Gastroesophageal sphincter (tissue), 4 donors: ENCODE measurements around the gene AKR7A2. TPM values are rescaled to one million over a fixed set of nuclear protein-coding genes. Genes with fewer than 3 reads are reported as not detected.
A peak's percentile ranks its signal among the peaks of the same experiment; 100 is the strongest.
"Not testable (repeated sequence)": the region's sequence is repeated elsewhere in the genome, so short reads cannot be mapped to it uniquely, and the experiment has no call there.

Source experiments
- ATAC-seq: fragments of 150-250 bp; one replicate; pipeline ENCODE4 v1.9.1; 2016; ENCODE audit warnings: mild to moderate bottlenecking, moderate library complexity
- H3K27ac ChIP-seq, 4 donors: fragments of 200-600 bp; sonication (generic) in 3 of 4; 1 replicate in 3 of 4; 2 replicates in 1 of 4; pipeline ENCODE4 v1.5.1; 2016 to 2019
- H3K27me3 ChIP-seq: fragments of 200-600 bp; sonication (generic); one replicate; pipeline ENCODE4 v1.5.1; 2019
- H3K36me3 ChIP-seq, 2 donors: fragments of 200-600 bp; sonication (generic); one replicate each; pipeline ENCODE4 v1.5.1; 2019; ENCODE audit warnings: control low read depth in 1 of 2
- H3K4me1 ChIP-seq, 3 donors: fragments of 200-600 bp; sonication (generic); 1 replicate in 2 of 3; 2 replicates in 1 of 3; pipeline ENCODE4 v1.5.1; 2016 to 2019; ENCODE audit warnings: control low read depth in 2 of 3
- H3K4me3 ChIP-seq, 2 donors: fragments of 200-600 bp; sonication (generic); one replicate each; pipeline ENCODE4 v1.5.1; 2019; ENCODE audit warnings: mild to moderate bottlenecking in 1 of 2, moderate library complexity in 1 of 2
- H3K9me3 ChIP-seq, 3 donors: fragments of 200-600 bp; sonication (generic); one replicate each; pipeline ENCODE4 v1.5.1; 2017 to 2019; ENCODE audit warnings: control low read depth in 2 of 3
- CTCF ChIP-seq, 4 experiments: fragments of 200-600 bp in 2 of 4; fragments of 450-650 bp in 2 of 4; sonication (generic) in 1 of 4; IDR thresholded peaks; one replicate each; pipeline ENCODE4 v1.5.1; 2017 to 2019; ENCODE audit warnings: antibody characterized with exemption in 4 of 4, mild to moderate bottlenecking in 2 of 4, moderate library complexity in 2 of 4
- EP300 ChIP-seq: sonication (generic); formaldehyde crosslinking; IDR thresholded peaks from one replicate; pipeline ENCODE4 v1.6.1; 2017; ENCODE audit warnings: antibody characterized with exemption, mild to moderate bottlenecking
- POLR2A ChIP-seq, 2 donors: fragments of 450-650 bp; IDR thresholded peaks; one replicate each; pipeline ENCODE4 v1.6.1; 2017; ENCODE audit warnings: antibody characterized with exemption in 2 of 2, mild to moderate bottlenecking in 2 of 2, moderate library complexity in 1 of 2
- POLR2AphosphoS5 ChIP-seq: sonication (generic); formaldehyde crosslinking; IDR thresholded peaks from one replicate; pipeline ENCODE4 v1.6.1; 2017; ENCODE audit warnings: antibody characterized with exemption
- WGBS, 2 donors: methylation state at CpG; one replicate each; pipeline ENCODE4 v1.1.5; 2018; ENCODE audit warnings: low coverage in 1 of 2; 5-methylcytosine and 5-hydroxymethylcytosine counted together
- total RNA-seq, 4 donors: library from RNA; depleted of rRNA; stranded (reverse); fragments of >200 nt; gene quantifications; one replicate each; pipeline ENCODE4 v1.1.0, GENCODE V29; 2016

The AKR7A2 gene
- total RNA-seq, 4 donors from 2014 or later: 58.2 to 77.2 (median 63.7) TPM

- Histone ChIP-seq H3K27me3 (no peaks in the 10 kb centered on the region), H3K9me3 (peaks cover 0 to 4% (median 0%) of the 10 kb centered on the region in 3 donors), H3K27ac (no peak overlapping the region), H3K4me3 (no peak overlapping the region), H3K4me1 (no peaks in the 10 kb centered on the region), H3K36me3 (peaks cover 0 to 56% of the 10 kb centered on the region in 2 donors)
- 50% methylated on average over 1 of the region's 2 CpGs; no CpG with 5 or more reads in 1 of the 2 donors for WGBS, 2 donors
- ATAC-seq: no peak
- no peak for TF ChIP-seq POLR2AphosphoS5
- no peak for TF ChIP-seq POLR2A (IDR thresholded peaks at IDR 0.05)
- TF ChIP-seq EP300: no peak
- no peak for TF ChIP-seq CTCF (IDR thresholded peaks at IDR 0.05)
Measured at GRCh38 chr1:19300211-19300610, 11.7 kb downstream of the AKR7A2 start.

GRCh38 chr1:19294638-19295037, 17.3 kb downstream of the AKR7A2 start:
- no peaks in the 10 kb centered on the region for H3K4me1 ChIP-seq
- 70 to 85% methylated on average over 2 of the region's 2 CpGs for WGBS, 2 donors
- TF ChIP-seq POLR2AphosphoS5 (no peak), POLR2A (IDR thresholded peaks at IDR 0.05) (no peak), EP300 (no peak)
- no peak for ATAC-seq
- no peaks in the 10 kb centered on the region for H3K27me3 ChIP-seq
- no peak overlapping the region for H3K27ac ChIP-seq
- peaks cover 0 to 27% of the 10 kb centered on the region in 2 donors for H3K36me3 ChIP-seq
- H3K4me3 ChIP-seq: no peak overlapping the region
- peaks cover 0 to 20% (median 0%) of the 10 kb centered on the region in 3 donors for H3K9me3 ChIP-seq

DNA sequence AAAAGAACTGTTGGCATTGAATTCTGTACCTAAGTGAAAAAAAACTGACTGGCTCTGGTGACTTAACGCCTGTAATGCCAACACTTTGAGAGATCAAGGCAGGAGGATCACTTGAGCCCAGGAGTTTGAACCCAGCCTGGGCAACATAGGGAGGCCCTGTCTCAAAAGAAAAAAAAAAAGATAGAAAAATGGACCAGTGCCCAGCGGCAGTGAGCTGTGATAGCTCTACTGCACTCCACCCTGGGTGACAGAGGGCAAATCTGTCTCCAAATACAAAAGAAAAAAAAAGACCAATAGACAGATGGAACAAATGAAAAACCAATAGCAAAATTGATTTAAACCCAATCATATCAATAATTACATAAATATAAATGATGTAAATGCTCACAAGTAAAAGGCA, 22.7 kb downstream of the AKR7A2 start:
- WGBS, 2 donors: 54% methylated on average over 1 of the region's 2 CpGs; no CpG with 5 or more reads in 1 of the 2 donors
- H3K4me3 ChIP-seq: peak overlapping the region; percentile 20 to 50
- H3K27me3 ChIP-seq: no peaks in the 10 kb centered on the region
- no peak overlapping the region for H3K27ac ChIP-seq
- H3K36me3 ChIP-seq: peaks cover 0 to 17% of the 10 kb centered on the region in 2 donors
- peaks cover 0 to 13% (median 4%) of the 10 kb centered on the region in 3 donors for H3K4me1 ChIP-seq
- H3K9me3 ChIP-seq: peaks cover 0 to 6% (median 0%) of the 10 kb centered on the region in 3 donors
- no peak for TF ChIP-seq POLR2A (IDR thresholded peaks at IDR 0.05)
- no peak for TF ChIP-seq EP300
- TF ChIP-seq CTCF (IDR thresholded peaks at IDR 0.05): no peak
- TF ChIP-seq POLR2AphosphoS5: no peak
- no peak for ATAC-seq

- not testable (repeated sequence) for H3K27ac ChIP-seq, H3K27me3 ChIP-seq, H3K9me3 ChIP-seq
- ATAC-seq: peak; percentile 87
- WGBS, 2 donors: no CpG with 5 or more reads among the region's 82 CpGs
- peak within 1 kb of the TSS; percentile 20 to 50 for H3K4me3 ChIP-seq
- H3K36me3 ChIP-seq: peaks cover 0 to 17% of the 10 kb centered on the region in 2 donors
- H3K4me1 ChIP-seq: peaks cover 0 to 13% (median 4%) of the 10 kb centered on the region in 3 donors
Measured at GRCh38 chr1:19288324-19289241, 23.4 kb downstream of the AKR7A2 start, which contains the start of gene AKR7A3. AKR7A3 (minus strand) TSS chr1:19288770; CDS start chr1:19288709, 61 bp downstream.

GRCh38 chr1:19287436-19288185, 24.3 kb downstream of the AKR7A2 start:
- Histone ChIP-seq H3K4me3 (no peak overlapping the region), H3K4me1 (peaks cover 0 to 13% (median 4%) of the 10 kb centered on the region in 3 donors), H3K9me3 (no peaks in the 10 kb centered on the region), H3K27me3 (no peaks in the 10 kb centered on the region), H3K27ac (no peak overlapping the region), H3K36me3 (peaks cover 0 to 20% of the 10 kb centered on the region in 2 donors)
- no peak for TF ChIP-seq POLR2A (IDR thresholded peaks at IDR 0.05)
- no peak for TF ChIP-seq CTCF (IDR thresholded peaks at IDR 0.05)
- no peak for TF ChIP-seq EP300
- TF ChIP-seq POLR2AphosphoS5: no peak
- 90 to 93% methylated on average over 3 to 7 of the region's 13 CpGs for WGBS, 2 donors
- ATAC-seq: no peak

GRCh38 chr1:19285807-19286206, 26.1 kb downstream of the AKR7A2 start:
- ATAC-seq: not testable (repeated sequence)
- H3K36me3 ChIP-seq: peaks cover 0 to 20% of the 10 kb centered on the region in 2 donors

DNA sequence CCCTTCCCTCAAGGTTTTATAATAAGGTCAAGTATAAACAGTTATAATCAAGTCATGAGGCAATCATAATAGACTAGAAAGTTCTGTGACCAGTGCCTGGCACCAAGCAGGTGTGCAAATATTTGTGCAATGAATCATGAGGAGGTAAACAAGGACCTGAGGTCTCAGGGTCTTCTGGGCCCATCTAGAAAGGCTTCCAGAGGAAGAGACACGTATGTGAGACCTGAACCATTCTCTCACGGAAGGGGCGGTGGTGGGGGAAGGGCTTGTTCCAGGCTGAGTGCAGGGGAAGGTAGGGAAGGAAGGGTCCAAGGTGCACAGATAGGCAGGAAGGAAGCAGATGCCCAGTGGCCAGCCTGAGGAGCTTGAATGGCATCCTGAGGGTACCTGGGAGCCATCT, 26.6 kb downstream of the AKR7A2 start:
- not testable (repeated sequence) for ATAC-seq, H3K27ac ChIP-seq, H3K27me3 ChIP-seq, H3K9me3 ChIP-seq, H3K4me3 ChIP-seq
- Histone ChIP-seq H3K4me1 (peaks cover 0 to 13% (median 4%) of the 10 kb centered on the region in 3 donors), H3K36me3 (peaks cover 0 to 20% of the 10 kb centered on the region in 2 donors)
- WGBS, 2 donors: no CpG with 5 or more reads among the region's 3 CpGs

More at GRCh38 chr1:19285807-19286206, 26.1 kb downstream of the AKR7A2 start:
- H3K27ac ChIP-seq, H3K9me3 ChIP-seq, H3K4me3 ChIP-seq, H3K27me3 ChIP-seq: not testable (repeated sequence)
- H3K4me1 ChIP-seq: peaks cover 0 to 13% (median 4%) of the 10 kb centered on the region in 3 donors
- 80% methylated on average over 1 to 2 of the region's 3 CpGs for WGBS, 2 donors
